ENCODE measurements around the gene SARM1.

SARM1 gene

DNA sequence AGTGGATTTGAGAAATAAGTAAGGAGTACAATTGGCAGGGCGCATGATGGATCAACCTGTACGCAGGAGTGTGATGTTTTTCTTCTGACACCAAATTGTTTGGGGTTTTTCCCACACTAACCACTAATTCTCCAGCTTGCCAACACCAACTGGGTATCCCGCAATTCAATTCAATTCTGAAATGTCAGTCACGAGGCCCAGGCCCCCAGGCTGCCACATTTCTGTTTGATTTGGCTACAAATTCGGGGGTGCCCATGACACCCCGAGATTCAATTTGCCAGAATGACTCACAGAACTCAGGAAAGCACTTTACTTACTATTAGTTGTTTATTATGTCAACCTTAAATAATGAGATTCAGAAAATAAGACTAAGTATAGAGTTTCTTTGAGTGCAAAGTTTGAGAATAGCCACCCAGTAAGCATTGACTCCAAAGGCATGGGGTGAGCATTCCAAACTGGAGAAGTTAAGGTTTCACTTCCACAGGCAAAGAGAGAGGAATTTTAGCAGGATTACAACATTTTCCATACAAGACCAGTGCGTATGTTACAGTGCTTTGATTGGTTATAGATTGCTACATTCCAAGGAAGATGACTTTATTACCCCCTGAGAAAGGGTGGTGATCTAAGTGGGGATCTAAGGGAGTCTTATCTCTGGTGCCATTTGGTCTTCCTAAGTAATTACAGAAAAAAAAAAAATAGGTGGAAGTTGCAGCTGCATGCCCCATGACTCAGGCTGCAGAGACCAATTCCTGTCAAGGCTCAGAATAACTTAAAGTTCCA lies 23.0 kb downstream of the SARM1 start:
- Histone ChIP-seq H3K9me3 (ENCODE audit: control insufficient read depth, insufficient read depth, low read length) (no peaks in the 10 kb centered on the region), H3K27me3 (ENCODE audit: control insufficient read depth, insufficient read depth, low read length) (no peaks in the 10 kb centered on the region), H3K36me3 (ENCODE audit: control insufficient read depth, insufficient read depth, low read length) (no peaks in the 10 kb centered on the region), H3K27ac (ENCODE audit: low read length) (no peak overlapping the region), H3K4me3 (ENCODE audit: low read length) (no peak overlapping the region), H3K4me1 (ENCODE audit: control insufficient read depth, insufficient read depth, low read length) (no peaks in the 10 kb centered on the region)
- WGBS (ENCODE audit: insufficient coverage, insufficient read length), result 100% methylated on average over 1 of the region's 7 CpGs
- no peak for DNase-seq (ENCODE audit: low read depth, low spot score)

- no peak for DNase-seq (ENCODE audit: low read depth, low spot score)
- whole genome bisulfite sequencing (ENCODE audit: insufficient coverage, insufficient read length), result no CpG with 5 or more reads among the region's 2 CpGs
Measured at GRCh38 chr17:28395426-28395825, 23.9 kb downstream of the SARM1 start.

GRCh38 chr17:28395968-28396367 lies 24.5 kb downstream of the SARM1 start:
- no CpG with 5 or more reads among the region's 6 CpGs for WGBS (ENCODE audit: insufficient coverage, insufficient read length)
- no peak for DNase-seq (ENCODE audit: low read depth, low spot score)
- H3K9me3 ChIP-seq (ENCODE audit: control insufficient read depth, insufficient read depth, low read length), result no peaks in the 10 kb centered on the region
- no peaks in the 10 kb centered on the region for H3K27me3 ChIP-seq (ENCODE audit: control insufficient read depth, insufficient read depth, low read length)
- H3K36me3 ChIP-seq (ENCODE audit: control insufficient read depth, insufficient read depth, low read length), result no peaks in the 10 kb centered on the region
- H3K27ac ChIP-seq (ENCODE audit: low read length), result no peak overlapping the region
- H3K4me1 ChIP-seq (ENCODE audit: control insufficient read depth, insufficient read depth, low read length), result no peaks in the 10 kb centered on the region
- H3K4me3 ChIP-seq (ENCODE audit: low read length), result no peak overlapping the region

More at GRCh38 chr17:28395426-28395825, 23.9 kb downstream of the SARM1 start:
- H3K4me3 ChIP-seq (ENCODE audit: low read length), result no peak overlapping the region
- H3K27ac ChIP-seq (ENCODE audit: low read length), result no peak overlapping the region
- no peaks in the 10 kb centered on the region for H3K36me3 ChIP-seq (ENCODE audit: control insufficient read depth, insufficient read depth, low read length)
- no peaks in the 10 kb centered on the region for H3K4me1 ChIP-seq (ENCODE audit: control insufficient read depth, insufficient read depth, low read length)
- H3K27me3 ChIP-seq (ENCODE audit: control insufficient read depth, insufficient read depth, low read length), result no peaks in the 10 kb centered on the region
- H3K9me3 ChIP-seq (ENCODE audit: control insufficient read depth, insufficient read depth, low read length), result no peaks in the 10 kb centered on the region

DNA sequence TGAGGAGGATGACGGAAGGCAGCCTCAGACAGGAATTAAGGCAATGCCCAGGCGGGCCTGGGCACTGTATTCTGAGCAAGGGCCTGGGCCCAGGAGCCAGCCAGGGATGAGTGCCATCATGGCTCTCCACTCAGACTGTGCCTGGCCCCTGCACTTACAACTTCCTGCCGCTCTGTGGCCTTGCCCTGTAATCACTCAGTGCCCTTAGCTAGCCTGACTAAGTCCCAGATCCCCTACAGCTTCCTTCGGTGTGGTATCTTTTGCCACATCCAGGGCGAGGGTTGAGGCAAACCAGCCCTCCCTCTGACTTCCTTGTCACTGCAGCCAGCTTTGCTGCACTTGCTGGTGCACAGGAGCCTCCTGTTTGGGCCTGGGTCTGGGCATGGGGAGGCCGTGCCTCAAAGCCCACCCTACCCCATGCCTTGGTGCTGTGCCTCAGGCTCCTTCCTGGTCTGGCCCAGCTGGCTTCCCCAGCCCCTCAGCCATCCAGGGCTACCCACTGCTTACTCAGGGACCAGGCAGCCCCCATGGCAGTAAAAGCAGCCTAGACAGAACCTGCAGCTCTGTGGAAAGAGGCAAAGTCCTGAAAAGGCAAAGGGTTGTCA lies 25.2 kb downstream of the SARM1 start:
- H3K27ac ChIP-seq (ENCODE audit: low read length), result no peak overlapping the region
- DNase-seq (ENCODE audit: low read depth, low spot score), result no peak
- no peaks in the 10 kb centered on the region for H3K4me1 ChIP-seq (ENCODE audit: control insufficient read depth, insufficient read depth, low read length)
- H3K4me3 ChIP-seq (ENCODE audit: low read length), result no peak overlapping the region
- H3K36me3 ChIP-seq (ENCODE audit: control insufficient read depth, insufficient read depth, low read length), result no peaks in the 10 kb centered on the region
- H3K27me3 ChIP-seq (ENCODE audit: control insufficient read depth, insufficient read depth, low read length), result no peaks in the 10 kb centered on the region
- WGBS (ENCODE audit: insufficient coverage, insufficient read length), result no CpG with 5 or more reads among the region's 6 CpGs
- H3K9me3 ChIP-seq (ENCODE audit: control insufficient read depth, insufficient read depth, low read length), result no peaks in the 10 kb centered on the region

GRCh38 chr17:28397275-28397674 lies 25.8 kb downstream of the SARM1 start:
- H3K27ac ChIP-seq (ENCODE audit: low read length), result no peak overlapping the region
- H3K9me3 ChIP-seq (ENCODE audit: control insufficient read depth, insufficient read depth, low read length), result no peaks in the 10 kb centered on the region
- H3K27me3 ChIP-seq (ENCODE audit: control insufficient read depth, insufficient read depth, low read length), result no peaks in the 10 kb centered on the region
- no CpG with 5 or more reads among the region's 3 CpGs for WGBS (ENCODE audit: insufficient coverage, insufficient read length)
- H3K4me1 ChIP-seq (ENCODE audit: control insufficient read depth, insufficient read depth, low read length), result peaks cover 3% of the 10 kb centered on the region; the same call in 1 of the 2 replicates
- no peak overlapping the region for H3K4me3 ChIP-seq (ENCODE audit: low read length)
- no peak for DNase-seq (ENCODE audit: low read depth, low spot score)
- no peaks in the 10 kb centered on the region for H3K36me3 ChIP-seq (ENCODE audit: control insufficient read depth, insufficient read depth, low read length)

DNA sequence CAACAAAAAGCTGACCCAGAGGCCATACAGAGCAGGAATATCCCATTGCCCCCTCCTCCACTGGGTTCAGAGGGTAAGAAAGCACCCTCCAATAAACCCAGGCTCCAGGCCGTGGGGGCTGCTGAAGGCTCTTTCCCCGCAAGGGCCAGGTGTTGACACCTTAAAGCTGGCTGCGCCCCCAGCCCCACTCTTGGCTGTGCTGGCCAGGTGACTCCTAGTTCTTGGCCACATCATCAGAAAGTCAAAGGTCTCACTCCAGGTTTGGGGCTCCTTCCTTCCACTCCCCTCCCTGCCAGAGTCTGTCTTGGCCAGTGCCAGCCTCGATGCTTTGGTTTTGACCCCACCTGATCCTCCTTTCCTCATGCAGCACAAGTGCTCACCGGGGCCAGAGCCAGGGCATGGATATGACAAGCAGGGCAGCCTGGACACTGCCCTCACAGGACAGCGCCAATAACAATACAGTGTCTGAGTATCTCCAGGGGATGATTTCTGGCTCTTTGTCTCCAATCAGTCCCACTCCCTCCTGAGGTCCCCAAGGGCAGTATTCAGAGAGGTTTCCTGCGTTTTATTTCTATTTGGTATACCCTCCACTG lies 26.3 kb downstream of the SARM1 start:
- Histone ChIP-seq H3K4me3 (ENCODE audit: low read length) (no peak overlapping the region), H3K9me3 (ENCODE audit: control insufficient read depth, insufficient read depth, low read length) (no peaks in the 10 kb centered on the region), H3K27me3 (ENCODE audit: control insufficient read depth, insufficient read depth, low read length) (no peaks in the 10 kb centered on the region), H3K27ac (ENCODE audit: low read length) (no peak overlapping the region), H3K36me3 (ENCODE audit: control insufficient read depth, insufficient read depth, low read length) (no peaks in the 10 kb centered on the region), H3K4me1 (ENCODE audit: control insufficient read depth, insufficient read depth, low read length) (peaks cover 8% of the 10 kb centered on the region; the same call in 1 of the 2 replicates)
- no CpG with 5 or more reads among the region's 7 CpGs for WGBS (ENCODE audit: insufficient coverage, insufficient read length)
- DNase-seq (ENCODE audit: low read depth, low spot score), result no peak

- Histone ChIP-seq H3K36me3 (ENCODE audit: control insufficient read depth, insufficient read depth, low read length) (no peaks in the 10 kb centered on the region), H3K4me3 (ENCODE audit: low read length) (no peak overlapping the region), H3K27me3 (ENCODE audit: control insufficient read depth, insufficient read depth, low read length) (no peaks in the 10 kb centered on the region; the same call in 1 of the 2 replicates), H3K9me3 (ENCODE audit: control insufficient read depth, insufficient read depth, low read length) (no peaks in the 10 kb centered on the region), H3K4me1 (ENCODE audit: control insufficient read depth, insufficient read depth, low read length) (peaks cover 14% of the 10 kb centered on the region), H3K27ac (ENCODE audit: low read length) (no peak overlapping the region)
- WGBS (ENCODE audit: insufficient coverage, insufficient read length), result no CpG with 5 or more reads among the region's 6 CpGs
- DNase-seq (ENCODE audit: low read depth, low spot score), result no peak
Measured at GRCh38 chr17:28398280-28398981, 26.9 kb downstream of the SARM1 start.

DNA sequence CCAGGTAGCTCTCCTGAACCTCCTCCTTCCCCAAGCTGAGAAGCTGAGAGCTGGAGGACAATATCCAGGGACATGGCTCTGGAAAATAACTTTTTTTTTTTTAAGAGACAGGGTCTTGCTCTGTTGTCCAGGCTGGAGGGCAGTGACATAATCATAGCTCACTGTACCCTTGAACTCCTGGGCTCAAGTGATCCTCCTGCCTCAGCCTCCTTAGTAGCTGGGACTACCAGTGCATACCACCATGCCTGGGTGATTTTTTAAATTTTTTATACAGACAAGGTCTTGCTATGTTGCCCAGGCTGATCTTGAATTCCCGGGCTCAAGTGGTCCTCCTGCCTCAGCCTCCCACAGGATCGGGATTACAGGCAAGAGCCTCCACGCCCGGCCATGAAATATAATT lies 28.3 kb downstream of the SARM1 start:
- no CpG with 5 or more reads among the region's 4 CpGs for WGBS (ENCODE audit: insufficient coverage, insufficient read length)
- H3K27me3 ChIP-seq (ENCODE audit: control insufficient read depth, insufficient read depth, low read length), result no peaks in the 10 kb centered on the region; the same call in 1 of the 2 replicates
- no peaks in the 10 kb centered on the region for H3K9me3 ChIP-seq (ENCODE audit: control insufficient read depth, insufficient read depth, low read length)
- no peaks in the 10 kb centered on the region for H3K36me3 ChIP-seq (ENCODE audit: control insufficient read depth, insufficient read depth, low read length)
- peaks cover 14% of the 10 kb centered on the region for H3K4me1 ChIP-seq (ENCODE audit: control insufficient read depth, insufficient read depth, low read length)
- no peak overlapping the region for H3K4me3 ChIP-seq (ENCODE audit: low read length)
- no peak overlapping the region for H3K27ac ChIP-seq (ENCODE audit: low read length)
- DNase-seq (ENCODE audit: low read depth, low spot score), result no peak

DNA sequence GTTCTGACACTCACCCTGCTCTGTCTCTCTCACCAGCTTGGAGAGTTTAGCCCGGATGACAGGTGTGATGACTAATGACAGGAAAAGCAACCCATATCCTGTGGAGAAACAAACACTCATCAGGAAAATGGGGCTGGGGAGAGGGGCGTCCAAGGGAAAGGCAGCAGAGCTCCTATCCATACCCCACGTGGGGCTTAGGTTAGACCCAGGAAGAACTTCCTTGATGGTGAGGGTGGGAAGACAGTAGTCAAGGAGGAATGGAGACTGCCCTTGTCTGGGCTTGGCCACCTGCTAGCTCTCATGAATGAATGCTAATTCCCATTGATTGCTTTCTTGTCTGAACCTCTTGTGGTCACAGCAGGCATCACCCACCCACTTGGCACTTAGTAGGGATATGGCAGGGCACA lies 30.7 kb downstream of the SARM1 start:
- no peaks in the 10 kb centered on the region for H3K9me3 ChIP-seq (ENCODE audit: control insufficient read depth, insufficient read depth, low read length)
- peaks cover 20% of the 10 kb centered on the region for H3K4me1 ChIP-seq (ENCODE audit: control insufficient read depth, insufficient read depth, low read length)
- WGBS (ENCODE audit: insufficient coverage, insufficient read length), result no CpG with 5 or more reads among the region's 3 CpGs
- H3K27me3 ChIP-seq (ENCODE audit: control insufficient read depth, insufficient read depth, low read length), result no peaks in the 10 kb centered on the region; the same call in 1 of the 2 replicates
- DNase-seq (ENCODE audit: low read depth, low spot score), result no peak
- no peak overlapping the region for H3K27ac ChIP-seq (ENCODE audit: low read length)
- no peaks in the 10 kb centered on the region; the same call in 1 of the 2 replicates for H3K36me3 ChIP-seq (ENCODE audit: control insufficient read depth, insufficient read depth, low read length)
- no peak overlapping the region for H3K4me3 ChIP-seq (ENCODE audit: low read length)

- peaks cover 23% of the 10 kb centered on the region for H3K4me1 ChIP-seq (ENCODE audit: control insufficient read depth, insufficient read depth, low read length)
- H3K36me3 ChIP-seq (ENCODE audit: control insufficient read depth, insufficient read depth, low read length), result no peaks in the 10 kb centered on the region; the same call in 1 of the 2 replicates
- H3K27ac ChIP-seq (ENCODE audit: low read length), result no peak overlapping the region
- DNase-seq (ENCODE audit: low read depth, low spot score), result no peak
- no peak overlapping the region for H3K4me3 ChIP-seq (ENCODE audit: low read length)
- H3K9me3 ChIP-seq (ENCODE audit: control insufficient read depth, insufficient read depth, low read length), result no peaks in the 10 kb centered on the region
- no peaks in the 10 kb centered on the region; the same call in 1 of the 2 replicates for H3K27me3 ChIP-seq (ENCODE audit: control insufficient read depth, insufficient read depth, low read length)
- WGBS (ENCODE audit: insufficient coverage, insufficient read length), result no CpG with 5 or more reads among the region's 6 CpGs
Measured at GRCh38 chr17:28402844-28403243, 31.4 kb downstream of the SARM1 start.
